Bronchial epithelial cell (primary cell): Measurements from ENCODE around the gene VPS54. TPM values are rescaled to one million over a fixed set of nuclear protein-coding genes. Genes with fewer than 3 reads are reported as not detected.
A peak's percentile ranks its signal among the peaks of the same experiment; 100 is the strongest.

Experiments used
- DNase-seq: peaks from one replicate; pipeline ENCODE4 v3.0.0-alpha.2; 2010; ENCODE audit warnings: low read depth
- FAIRE-seq: peaks from 2 replicates; lab custom pipeline; 2011; peaks lifted over from hg19 to GRCh38; lab: Jason Lieb, UNC
- H3K27me3 ChIP-seq: 2 replicates; pipeline ENCODE4 v1.5.1; 2011; ENCODE audit warnings: low read length; ENCODE audit not compliant: control insufficient read depth, insufficient read depth
- H3K36me3 ChIP-seq: 2 replicates; pipeline ENCODE4 v1.5.1; 2011; ENCODE audit warnings: low read length; ENCODE audit not compliant: control insufficient read depth, insufficient read depth
- H3K4me3 ChIP-seq: 2 replicates; pipeline ENCODE4 v1.5.1; 2011; ENCODE audit warnings: mild to moderate bottlenecking, low read depth, low read length, control low read depth
- CTCF ChIP-seq: IDR thresholded peaks from 2 replicates; pipeline ENCODE4 v1.5.1; 2011; ENCODE audit warnings: mild to moderate bottlenecking, moderate library complexity, low read length, control low read depth, inconsistent platforms; ENCODE audit not compliant: insufficient read depth, severe bottlenecking
- total RNA-seq: library from RNA; depleted of rRNA; stranded (reverse); fragments of >200 nt; gene quantifications from 2 replicates; pipeline ENCODE4 v1.2.1, GENCODE V29; 2014

Gene VPS54
- total RNA-seq, 1 donor from 2014 or later, result 18.2 TPM

- peak; percentile 62 for TF ChIP-seq CTCF
- Histone ChIP-seq H3K36me3 (peaks cover 13% of the 10 kb centered on the region), H3K27me3 (no peaks in the 10 kb centered on the region), H3K4me3 (no peak overlapping the region)
- no peak for FAIRE-seq
- peak; percentile 39 for DNase-seq
These were observed 130.5 kb downstream of the VPS54 start for GRCh38 chr2:63888490-63889402.

- peaks cover 13% of the 10 kb centered on the region for H3K36me3 ChIP-seq
These were observed 131.2 kb downstream of the VPS54 start for GRCh38 chr2:63888053-63888452.

GRCh38 chr2:63886445-63886844 lies 132.8 kb downstream of the VPS54 start:
- H3K4me3 ChIP-seq, result no peak overlapping the region
- DNase-seq (no peak), FAIRE-seq (no peak)
- peaks cover 13% of the 10 kb centered on the region for H3K36me3 ChIP-seq
- H3K27me3 ChIP-seq, result no peaks in the 10 kb centered on the region
- no peak for TF ChIP-seq CTCF

More at GRCh38 chr2:63888053-63888452, 131.2 kb downstream of the VPS54 start:
- FAIRE-seq, result no peak
- TF ChIP-seq CTCF, result no peak
- Histone ChIP-seq H3K4me3 (no peak overlapping the region), H3K27me3 (no peaks in the 10 kb centered on the region)
- DNase-seq, result no peak

DNA sequence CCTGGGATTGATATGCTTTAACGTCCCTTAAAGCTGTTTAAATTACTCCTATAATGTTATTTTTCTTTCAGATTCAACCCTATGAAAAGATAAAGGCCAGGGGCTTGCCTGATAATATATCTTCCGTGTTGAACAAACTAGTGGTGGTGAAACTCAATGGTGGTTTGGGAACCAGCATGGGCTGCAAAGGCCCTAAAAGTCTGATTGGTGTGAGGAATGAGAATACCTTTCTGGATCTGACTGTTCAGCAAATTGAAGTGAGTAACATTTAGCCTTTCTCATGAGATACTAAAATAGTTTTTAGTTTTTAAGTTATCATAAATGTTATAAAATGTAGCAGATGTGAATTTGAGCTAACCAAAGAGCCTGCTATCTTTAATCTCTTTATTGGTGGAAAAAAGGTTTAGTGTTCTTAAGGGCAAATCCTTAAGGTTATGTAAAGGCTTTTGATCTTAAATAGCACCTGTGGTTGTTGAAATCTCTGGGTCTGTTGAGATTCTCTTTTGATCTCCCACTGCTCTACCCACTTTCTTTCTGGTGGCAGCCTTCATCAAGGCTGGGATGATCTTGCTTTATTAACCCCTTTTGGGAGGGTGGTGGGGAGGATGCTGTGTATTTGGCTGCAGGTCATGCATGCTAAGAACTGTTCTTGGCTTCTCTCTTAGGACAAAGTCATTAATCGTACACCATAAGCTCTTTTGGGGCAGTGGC lies 136.7 kb downstream of the VPS54 start:
- no peak for DNase-seq
- peaks cover 13% of the 10 kb centered on the region for H3K36me3 ChIP-seq
- TF ChIP-seq CTCF, result no peak
- H3K4me3 ChIP-seq, result no peak overlapping the region
- no peaks in the 10 kb centered on the region for H3K27me3 ChIP-seq
- no peak for FAIRE-seq

- TF ChIP-seq CTCF, result no peak
- peaks cover 8% of the 10 kb centered on the region for H3K36me3 ChIP-seq
- no peak for FAIRE-seq
These were observed 138.0 kb downstream of the VPS54 start for GRCh38 chr2:63881205-63881604.

More at GRCh38 chr2:63881205-63881604, 138.0 kb downstream of the VPS54 start:
- no peak overlapping the region for H3K4me3 ChIP-seq
- H3K27me3 ChIP-seq, result no peaks in the 10 kb centered on the region
- DNase-seq, result no peak
